Medulla oblongata (tissue), 1 donor: ENCODE measurements around the gene ACTBL2.
"Not testable (repeated sequence)": the region's sequence is repeated elsewhere in the genome, so short reads cannot be mapped to it uniquely, and the experiment has no call there.

ENCODE experiments used
- DNase-seq: peaks from one replicate; pipeline ENCODE4 v3.0.0-alpha.2; 2015; ENCODE audit errors: extremely low spot score

ACTBL2 gene

GRCh38 chr5:57494104-57495098, 11.8 kb upstream of the ACTBL2 start:
- no peak for DNase-seq

GRCh38 chr5:57493034-57493433, 10.4 kb upstream of the ACTBL2 start:
- DNase-seq: no peak

GRCh38 chr5:57492632-57493031, 10.0 kb upstream of the ACTBL2 start:
- no peak for DNase-seq

- DNase-seq: no peak
Observed at GRCh38 chr5:57491369-57491965, 8.9 kb upstream of the ACTBL2 start.

GRCh38 chr5:57488215-57488955, 5.8 kb upstream of the ACTBL2 start:
- DNase-seq: no peak

- no peak for DNase-seq
Observed at GRCh38 chr5:57486027-57486602, 3.5 kb upstream of the ACTBL2 start.

GRCh38 chr5:57478826-57479225, 3.8 kb downstream of the ACTBL2 start:
- no peak for DNase-seq

GRCh38 chr5:57476601-57477056, 6.0 kb downstream of the ACTBL2 start:
- DNase-seq: no peak

GRCh38 chr5:57470339-57470738, 12.3 kb downstream of the ACTBL2 start:
- DNase-seq: no peak

GRCh38 chr5:57468481-57469163, 14.0 kb downstream of the ACTBL2 start:
- no peak for DNase-seq

GRCh38 chr5:57466544-57466943, 16.1 kb downstream of the ACTBL2 start:
- no peak for DNase-seq

GRCh38 chr5:57460056-57460455, 22.6 kb downstream of the ACTBL2 start:
- not testable (repeated sequence) for DNase-seq

GRCh38 chr5:57458443-57458842, 24.2 kb downstream of the ACTBL2 start:
- no peak for DNase-seq

- DNase-seq: no peak
Observed at GRCh38 chr5:57456531-57457135, 26.0 kb downstream of the ACTBL2 start.

- DNase-seq: no peak
Observed at GRCh38 chr5:57455511-57456455, 26.8 kb downstream of the ACTBL2 start.

GRCh38 chr5:57454896-57455295, 27.7 kb downstream of the ACTBL2 start:
- no peak for DNase-seq

- DNase-seq: no peak
Observed at GRCh38 chr5:57453728-57454127, 28.9 kb downstream of the ACTBL2 start.

GRCh38 chr5:57452885-57453284, 29.7 kb downstream of the ACTBL2 start:
- no peak for DNase-seq

- no peak for DNase-seq
Observed at GRCh38 chr5:57450991-57451876, 31.4 kb downstream of the ACTBL2 start.
